Activated naive CD4-positive, alpha-beta T cell treated with anti-CD3 and anti-CD28 coated beads, Interleukin-2, amount 50 U/mL, for 24 hours (primary cell): ENCODE results near the gene SLC34A2.
"Not testable (repeated sequence)": the region's sequence is repeated elsewhere in the genome, so short reads cannot be mapped to it uniquely, and the experiment has no call there.

Experiments
- H3K27ac Mint-ChIP-seq: one replicate; pipeline ENCODE4 v1.8.0; 2021; ENCODE audit warnings: mild to moderate bottlenecking, mixed read lengths
- H3K27me3 Mint-ChIP-seq: one replicate; pipeline ENCODE4 v1.8.0; 2021; ENCODE audit warnings: mixed read lengths
- H3K36me3 Mint-ChIP-seq: one replicate; pipeline ENCODE4 v1.8.0; 2021; ENCODE audit warnings: mixed read lengths
- H3K4me1 Mint-ChIP-seq: one replicate; pipeline ENCODE4 v1.8.0; 2021; ENCODE audit warnings: mixed read lengths
- H3K4me3 Mint-ChIP-seq: one replicate; pipeline ENCODE4 v1.8.0; 2021; ENCODE audit warnings: mild to moderate bottlenecking, mixed read lengths
- H3K9me3 Mint-ChIP-seq: one replicate; pipeline ENCODE4 v1.8.0; 2021; ENCODE audit warnings: mixed read lengths

Gene SLC34A2

GRCh38 chr4:25651682-25652081 is 4.0 kb upstream of the SLC34A2 start:
- Mint-ChIP-seq H3K27ac (no peak overlapping the region), H3K36me3 (no peaks in the 10 kb centered on the region), H3K27me3 (peaks cover 18% of the 10 kb centered on the region), H3K4me3 (no peak overlapping the region), H3K9me3 (no peaks in the 10 kb centered on the region), H3K4me1 (peaks cover 9% of the 10 kb centered on the region)

GRCh38 chr4:25654031-25654970 is 1.4 kb upstream of the SLC34A2 start:
- H3K36me3 Mint-ChIP-seq: no peaks in the 10 kb centered on the region
- no peak overlapping the region for H3K27ac Mint-ChIP-seq
- no peak overlapping the region for H3K4me3 Mint-ChIP-seq
- no peaks in the 10 kb centered on the region for H3K9me3 Mint-ChIP-seq
- peaks cover 9% of the 10 kb centered on the region for H3K4me1 Mint-ChIP-seq
- peaks cover 18% of the 10 kb centered on the region for H3K27me3 Mint-ChIP-seq

GRCh38 chr4:25656031-25656430 is 380 bp downstream of the SLC34A2 start:
- H3K4me3 Mint-ChIP-seq: no peak overlapping the region
- peaks cover 18% of the 10 kb centered on the region for H3K27me3 Mint-ChIP-seq
- no peaks in the 10 kb centered on the region for H3K36me3 Mint-ChIP-seq
- peaks cover 9% of the 10 kb centered on the region for H3K4me1 Mint-ChIP-seq
- no peaks in the 10 kb centered on the region for H3K9me3 Mint-ChIP-seq
- no peak overlapping the region for H3K27ac Mint-ChIP-seq

GRCh38 chr4:25658357-25658771 is 2.7 kb downstream of the SLC34A2 start:
- Mint-ChIP-seq H3K9me3 (no peaks in the 10 kb centered on the region), H3K27ac (no peak overlapping the region), H3K4me3 (no peak overlapping the region)

GRCh38 chr4:25658777-25659176 is 3.1 kb downstream of the SLC34A2 start:
- H3K27ac Mint-ChIP-seq: no peak overlapping the region

More at GRCh38 chr4:25658357-25658771, 2.7 kb downstream of the SLC34A2 start:
- Mint-ChIP-seq H3K27me3 (peaks cover 17% of the 10 kb centered on the region), H3K4me1 (peaks cover 9% of the 10 kb centered on the region), H3K36me3 (no peaks in the 10 kb centered on the region)

GRCh38 chr4:25661441-25661840 is 5.8 kb downstream of the SLC34A2 start:
- not testable (repeated sequence) for H3K9me3 Mint-ChIP-seq, H3K4me1 Mint-ChIP-seq, H3K27ac Mint-ChIP-seq, H3K4me3 Mint-ChIP-seq, H3K36me3 Mint-ChIP-seq, H3K27me3 Mint-ChIP-seq

More at GRCh38 chr4:25658777-25659176, 3.1 kb downstream of the SLC34A2 start:
- H3K27me3 Mint-ChIP-seq: peaks cover 17% of the 10 kb centered on the region
- H3K36me3 Mint-ChIP-seq: no peaks in the 10 kb centered on the region
- no peaks in the 10 kb centered on the region for H3K9me3 Mint-ChIP-seq
- peaks cover 9% of the 10 kb centered on the region for H3K4me1 Mint-ChIP-seq
- no peak overlapping the region for H3K4me3 Mint-ChIP-seq

- no peak overlapping the region for H3K4me3 Mint-ChIP-seq
- no peaks in the 10 kb centered on the region for H3K9me3 Mint-ChIP-seq
- H3K27me3 Mint-ChIP-seq: peaks cover 2% of the 10 kb centered on the region
- H3K36me3 Mint-ChIP-seq: no peaks in the 10 kb centered on the region
- H3K4me1 Mint-ChIP-seq: no peaks in the 10 kb centered on the region
- no peak overlapping the region for H3K27ac Mint-ChIP-seq
These were observed 6.7 kb downstream of the SLC34A2 start for GRCh38 chr4:25662306-25662705.

GRCh38 chr4:25663781-25664180 is 8.1 kb downstream of the SLC34A2 start:
- H3K27me3 Mint-ChIP-seq: peaks cover 2% of the 10 kb centered on the region
- H3K4me3 Mint-ChIP-seq: no peak overlapping the region
- H3K9me3 Mint-ChIP-seq: no peaks in the 10 kb centered on the region
- H3K36me3 Mint-ChIP-seq: no peaks in the 10 kb centered on the region
- H3K4me1 Mint-ChIP-seq: no peaks in the 10 kb centered on the region
- no peak overlapping the region for H3K27ac Mint-ChIP-seq

GRCh38 chr4:25666031-25666630 is 10.5 kb downstream of the SLC34A2 start:
- no peaks in the 10 kb centered on the region for H3K4me1 Mint-ChIP-seq
- H3K27ac Mint-ChIP-seq: no peak overlapping the region
- no peaks in the 10 kb centered on the region for H3K36me3 Mint-ChIP-seq
- no peaks in the 10 kb centered on the region for H3K9me3 Mint-ChIP-seq
- no peak overlapping the region for H3K4me3 Mint-ChIP-seq
- H3K27me3 Mint-ChIP-seq: peaks cover 4% of the 10 kb centered on the region

- Mint-ChIP-seq H3K36me3 (no peaks in the 10 kb centered on the region), H3K9me3 (no peaks in the 10 kb centered on the region), H3K4me3 (no peak overlapping the region), H3K27ac (no peak overlapping the region), H3K27me3 (peaks cover 4% of the 10 kb centered on the region), H3K4me1 (no peaks in the 10 kb centered on the region)
These were observed 12.4 kb downstream of the SLC34A2 start for GRCh38 chr4:25667931-25668557.

GRCh38 chr4:25670991-25671390 is 15.3 kb downstream of the SLC34A2 start:
- Mint-ChIP-seq H3K4me3 (no peak overlapping the region), H3K27me3 (peaks cover 2% of the 10 kb centered on the region), H3K9me3 (no peaks in the 10 kb centered on the region), H3K4me1 (no peaks in the 10 kb centered on the region), H3K36me3 (no peaks in the 10 kb centered on the region), H3K27ac (no peak overlapping the region)

- Mint-ChIP-seq H3K27ac (no peak overlapping the region), H3K4me1 (no peaks in the 10 kb centered on the region), H3K4me3 (no peak overlapping the region), H3K27me3 (peaks cover 2% of the 10 kb centered on the region), H3K36me3 (no peaks in the 10 kb centered on the region), H3K9me3 (no peaks in the 10 kb centered on the region)
These were observed 17.1 kb downstream of the SLC34A2 start for GRCh38 chr4:25672756-25673155.

- no peaks in the 10 kb centered on the region for H3K4me1 Mint-ChIP-seq
- no peaks in the 10 kb centered on the region for H3K9me3 Mint-ChIP-seq
- no peak overlapping the region for H3K27ac Mint-ChIP-seq
- H3K4me3 Mint-ChIP-seq: no peak overlapping the region
- H3K36me3 Mint-ChIP-seq: no peaks in the 10 kb centered on the region
- H3K27me3 Mint-ChIP-seq: peaks cover 2% of the 10 kb centered on the region
These were observed 18.7 kb downstream of the SLC34A2 start for GRCh38 chr4:25674386-25674785.

- no peaks in the 10 kb centered on the region for H3K9me3 Mint-ChIP-seq
- H3K4me1 Mint-ChIP-seq: no peaks in the 10 kb centered on the region
- no peaks in the 10 kb centered on the region for H3K27me3 Mint-ChIP-seq
- no peak overlapping the region for H3K27ac Mint-ChIP-seq
- H3K36me3 Mint-ChIP-seq: no peaks in the 10 kb centered on the region
- no peak overlapping the region for H3K4me3 Mint-ChIP-seq
These were observed 20.6 kb downstream of the SLC34A2 start for GRCh38 chr4:25676221-25676620.

- Mint-ChIP-seq H3K27me3 (no peaks in the 10 kb centered on the region), H3K9me3 (no peaks in the 10 kb centered on the region), H3K27ac (no peak overlapping the region), H3K4me3 (no peak overlapping the region), H3K36me3 (no peaks in the 10 kb centered on the region), H3K4me1 (no peaks in the 10 kb centered on the region)
These were observed 21.5 kb downstream of the SLC34A2 start for GRCh38 chr4:25677157-25677556.

- no peaks in the 10 kb centered on the region for H3K27me3 Mint-ChIP-seq
- H3K4me3 Mint-ChIP-seq: no peak overlapping the region
- no peaks in the 10 kb centered on the region for H3K36me3 Mint-ChIP-seq
- H3K4me1 Mint-ChIP-seq: no peaks in the 10 kb centered on the region
- H3K9me3 Mint-ChIP-seq: no peaks in the 10 kb centered on the region
- no peak overlapping the region for H3K27ac Mint-ChIP-seq
These were observed 22.3 kb downstream of the SLC34A2 start for GRCh38 chr4:25677943-25678342.
